ENCODE measurements around the gene MRPL50. TPM values are rescaled to one million over a fixed set of nuclear protein-coding genes. Genes with fewer than 3 reads are reported as not detected.

The MRPL50 gene
- total RNA-seq, 1 experiment from 2014 or later: 20.0 TPM

GRCh38 chr9:101356619-101357018 is 41.8 kb downstream of the MRPL50 start:
- Histone ChIP-seq H3K4me2 (ENCODE audit: insufficient read depth, insufficient read length, low read length) (no peak overlapping the region), H2BK15ac (ENCODE audit: low read depth, low read length) (no peak overlapping the region), H3K14ac (ENCODE audit: insufficient read depth, low read length) (no peak overlapping the region), H3K18ac (ENCODE audit: insufficient read length, low read depth, low read length) (no peak overlapping the region), H2AFZ (ENCODE audit: low read length) (no peak overlapping the region), H3T11ph (ENCODE audit: low read length) (no peak overlapping the region), H4K5ac (ENCODE audit: insufficient read length, low read depth, low read length) (no peak overlapping the region), H3K27ac (ENCODE audit: insufficient read length, low read depth, low read length) (no peak overlapping the region), H4K20me1 (ENCODE audit: control insufficient read depth, insufficient read depth, insufficient read length) (no peaks in the 10 kb centered on the region), H3K9ac (ENCODE audit: extremely low read depth, insufficient read length, low read length) (no peak overlapping the region), H3K27me3 (ENCODE audit: insufficient read depth, low read length) (no peaks in the 10 kb centered on the region), H3K56ac (ENCODE audit: insufficient read length, low read depth, low read length) (no peak overlapping the region), H4K8ac (replicated peaks; ENCODE audit: insufficient read length, low read depth, low read length) (no peak overlapping the region), H3K9me3 (ENCODE audit: control insufficient read depth, low read depth, low read length) (no peaks in the 10 kb centered on the region), H2BK20ac (ENCODE audit: low read depth, low read length, poor library complexity, severe bottlenecking) (no peak overlapping the region), H3K23me2 (ENCODE audit: insufficient read length, low read depth, low read length, poor library complexity, severe bottlenecking) (no peaks in the 10 kb centered on the region), H2BK5ac (ENCODE audit: insufficient read length, low read length) (no peak overlapping the region), H3K4me1 (ENCODE audit: insufficient read depth, low read length) (no peaks in the 10 kb centered on the region), H4K91ac (ENCODE audit: insufficient read length, low read depth, low read length) (no peak overlapping the region), H2AK5ac (ENCODE audit: insufficient read length, low read length) (no peak overlapping the region), H3K4ac (ENCODE audit: low read depth, low read length) (no peak overlapping the region), H2BK12ac (ENCODE audit: insufficient read length, low read depth, low read length) (no peak overlapping the region), H3K79me2 (ENCODE audit: insufficient read depth, low read length) (no peaks in the 10 kb centered on the region), H3K79me1 (ENCODE audit: insufficient read depth, low read depth, low read length, poor library complexity, severe bottlenecking) (no peaks in the 10 kb centered on the region), H3K23ac (ENCODE audit: insufficient read length, low read depth, low read length) (no peak overlapping the region), H2BK120ac (ENCODE audit: low read depth, low read length, poor library complexity, severe bottlenecking) (no peak overlapping the region)
- Mint-ChIP-seq H3K27ac (no peak overlapping the region), H3K27me3 (ENCODE audit: low read depth) (no peaks in the 10 kb centered on the region), H3K4me1 (no peaks in the 10 kb centered on the region), H3K36me3 (ENCODE audit: insufficient read depth in 1 of 3, low read depth in 3 of 3) (no peaks in the 10 kb centered on the region), H3K9me3 (peaks cover 0 to 4% of the 10 kb centered on the region in 2 experiments; a peak in 1 of 5 replicates), H3K4me3 (no peak overlapping the region)
- no peak for DNase-seq
- no CpG with 5 or more reads among the region's 1 CpG for WGBS (ENCODE audit: extremely low coverage, insufficient read length, low lambda C conversion rate)
- TF ChIP-seq CTCF (conservative IDR thresholded peaks at IDR 0.05): no peak

Measured in H9 (cell line).